Mammary epithelial cell (primary cell): ENCODE results near the gene ALOXE3.

Experiments
- EZH2 ChIP-seq: IDR thresholded peaks from 2 replicates; pipeline ENCODE4 v1.6.1; 2012; ENCODE audit warnings: low read length, inconsistent platforms, borderline replicate concordance
- TF ChIP-seq, protein P1 (sequence below), 2 donors: IDR thresholded peaks in 1 of 2; conservative IDR thresholded peaks in 1 of 2; 2 replicates each; pipeline ENCODE4 v1.5.1; 2011 to 2012; ENCODE audit warnings: inconsistent platforms in 2 of 2, low read length in 2 of 2, mild to moderate bottlenecking in 2 of 2, control low read depth in 1 of 2, low read depth in 1 of 2; ENCODE audit not compliant: insufficient read depth in 1 of 2; ENCODE audit errors: extremely low read depth in 1 of 2

DNA sequence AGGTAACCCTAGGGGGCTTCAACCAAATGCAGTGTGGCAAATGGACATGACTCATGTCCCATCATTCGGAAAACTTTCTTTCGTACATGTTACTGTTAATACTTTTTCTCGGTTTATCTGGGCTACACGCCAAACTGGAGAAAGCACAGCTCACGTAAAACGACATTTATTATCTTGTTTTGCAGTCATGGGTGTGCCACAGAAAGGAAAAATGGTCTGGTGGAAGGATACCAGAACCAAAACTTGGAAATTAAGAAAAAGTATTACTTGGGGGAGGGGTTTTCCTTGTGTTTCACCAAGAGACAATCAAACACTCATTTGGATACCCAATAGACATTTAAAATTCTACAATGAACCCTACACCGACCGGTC is 55.9 kb downstream of the ALOXE3 start:
- TF ChIP-seq, protein P1, sequence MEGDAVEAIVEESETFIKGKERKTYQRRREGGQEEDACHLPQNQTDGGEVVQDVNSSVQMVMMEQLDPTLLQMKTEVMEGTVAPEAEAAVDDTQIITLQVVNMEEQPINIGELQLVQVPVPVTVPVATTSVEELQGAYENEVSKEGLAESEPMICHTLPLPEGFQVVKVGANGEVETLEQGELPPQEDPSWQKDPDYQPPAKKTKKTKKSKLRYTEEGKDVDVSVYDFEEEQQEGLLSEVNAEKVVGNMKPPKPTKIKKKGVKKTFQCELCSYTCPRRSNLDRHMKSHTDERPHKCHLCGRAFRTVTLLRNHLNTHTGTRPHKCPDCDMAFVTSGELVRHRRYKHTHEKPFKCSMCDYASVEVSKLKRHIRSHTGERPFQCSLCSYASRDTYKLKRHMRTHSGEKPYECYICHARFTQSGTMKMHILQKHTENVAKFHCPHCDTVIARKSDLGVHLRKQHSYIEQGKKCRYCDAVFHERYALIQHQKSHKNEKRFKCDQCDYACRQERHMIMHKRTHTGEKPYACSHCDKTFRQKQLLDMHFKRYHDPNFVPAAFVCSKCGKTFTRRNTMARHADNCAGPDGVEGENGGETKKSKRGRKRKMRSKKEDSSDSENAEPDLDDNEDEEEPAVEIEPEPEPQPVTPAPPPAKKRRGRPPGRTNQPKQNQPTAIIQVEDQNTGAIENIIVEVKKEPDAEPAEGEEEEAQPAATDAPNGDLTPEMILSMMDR (conservative IDR thresholded peaks at IDR 0.05 in 1 of 2, IDR thresholded peaks at IDR 0.05 in 1 of 2; ENCODE audit: extremely low read depth in 1 of 2, insufficient read depth in 1 of 2, low read depth in 1 of 2, low read length in 2 of 2): no peak
- no peak for TF ChIP-seq EZH2
